ENCODE results near the gene CANX. TPM values are rescaled to one million over a fixed set of nuclear protein-coding genes. Genes with fewer than 3 reads are reported as not detected.

Gene CANX
- polyA plus RNA-seq, 1 experiment: 817 TPM

DNA sequence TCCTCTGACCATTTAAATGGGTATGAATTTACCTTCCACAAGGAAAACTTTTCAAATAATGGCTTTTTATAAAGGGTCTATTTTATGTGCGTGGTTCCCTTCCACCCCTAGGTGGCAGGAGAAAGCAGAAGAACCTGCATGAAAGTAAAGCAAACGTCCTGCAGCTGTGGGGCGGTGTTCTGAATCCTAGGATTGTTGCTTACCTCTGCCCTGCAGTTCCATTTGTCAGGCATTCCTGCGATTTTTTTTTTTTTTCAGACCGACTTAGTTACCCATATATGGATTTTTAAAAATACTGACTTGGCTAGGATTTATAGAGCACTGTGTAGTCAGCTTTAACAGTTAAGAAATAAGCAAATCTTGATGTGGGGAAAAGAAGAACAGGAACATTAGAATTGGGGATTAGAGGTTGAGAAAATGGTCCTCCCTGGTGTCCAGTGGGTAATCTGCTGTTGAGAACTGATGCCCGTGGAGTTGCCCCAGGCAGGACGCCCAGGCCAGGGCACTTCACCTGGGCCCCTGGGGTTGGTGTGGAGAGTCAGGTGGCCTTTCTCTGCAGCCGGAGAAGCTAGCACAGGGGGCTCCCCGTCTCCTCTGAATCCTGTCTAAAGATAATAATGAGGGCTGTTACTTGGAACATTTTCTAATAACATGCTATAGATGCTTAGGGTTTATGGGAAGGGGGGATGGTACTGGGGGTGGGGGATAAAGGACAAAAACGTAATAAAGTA is 64.6 kb downstream of the CANX start:
- H3K27me3 ChIP-seq (ENCODE audit: control insufficient read depth, insufficient read depth, low read length): no peaks in the 10 kb centered on the region
- no peaks in the 10 kb centered on the region; the same call in 1 of the 2 replicates for H3K9me3 ChIP-seq (ENCODE audit: control insufficient read depth, insufficient read depth, low read length)
- peak; percentile 84 for DNase-seq (ENCODE audit: low read depth, low spot score)
- peak overlapping the region; percentile 96 for H3K27ac ChIP-seq (ENCODE audit: low read depth, low read length)
- ChIA-PET POLR2A (interaction anchor here (0.6 to 1.6 kb wide), 4 partner anchors 31 to 140 kb away, joined by 4 to 7 read pairs (median 6); partner anchors contain the start of gene MAML1), CTCF (interaction anchor here (0.5 to 2.9 kb wide), 29 partner anchors 8 to 145 kb away, joined by 3 to 15 read pairs (median 5); partner anchors contain the start of genes HNRNPH1, LTC4S and MAML1)
- TF ChIP-seq CTCF (IDR thresholded peaks at IDR 0.05; ENCODE audit: low read depth, low read length): peak; percentile 90
- no peak overlapping the region for H3K4me3 ChIP-seq (ENCODE audit: low read depth, low read length)

DNA sequence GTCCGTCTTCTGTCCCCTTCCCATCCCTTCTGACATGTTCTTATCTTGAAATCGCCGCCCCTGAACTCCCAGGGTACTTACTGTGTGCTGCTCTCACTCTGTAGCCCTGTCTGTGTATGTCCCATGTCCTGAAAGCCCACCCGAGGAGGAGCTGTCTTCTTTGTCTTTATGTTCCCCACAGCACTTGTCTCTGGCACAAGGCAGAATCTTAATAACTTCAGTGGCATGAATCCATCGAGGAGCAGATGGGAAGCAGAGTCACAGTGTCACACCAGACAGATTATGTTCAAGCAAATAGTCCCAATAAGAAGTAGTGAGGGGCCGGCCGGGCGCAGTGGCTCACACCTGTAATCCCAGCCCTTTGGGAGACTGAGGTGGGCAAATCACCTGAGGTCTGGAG is 65.3 kb downstream of the CANX start:
- peak overlapping the region; percentile 96 for H3K27ac ChIP-seq (ENCODE audit: low read depth, low read length)
- no peak for TF ChIP-seq CTCF (IDR thresholded peaks at IDR 0.05; ENCODE audit: low read depth, low read length)
- no peak for DNase-seq (ENCODE audit: low read depth, low spot score)
- no peak overlapping the region for H3K4me3 ChIP-seq (ENCODE audit: low read depth, low read length)
- H3K9me3 ChIP-seq (ENCODE audit: control insufficient read depth, insufficient read depth, low read length): no peaks in the 10 kb centered on the region; the same call in 1 of the 2 replicates
- POLR2A ChIA-PET: interaction anchor here (0.6 kb wide), 1 partner anchor 38 kb away, joined by 6 read pairs; no protein-coding TSS in a partner anchor
- CTCF ChIA-PET: interaction anchor here (1.2 to 2.9 kb wide), 7 partner anchors 13 to 142 kb away, joined by 3 to 15 read pairs (median 11); partner anchors contain the start of gene MAML1
- H3K27me3 ChIP-seq (ENCODE audit: control insufficient read depth, insufficient read depth, low read length): no peaks in the 10 kb centered on the region

GRCh38 chr5:179765400-179765799 is 66.6 kb downstream of the CANX start:
- no peak for TF ChIP-seq CTCF (IDR thresholded peaks at IDR 0.05; ENCODE audit: low read depth, low read length)
- H3K4me3 ChIP-seq (ENCODE audit: low read depth, low read length): no peak overlapping the region

GRCh38 chr5:179766021-179766725 is 67.4 kb downstream of the CANX start:
- DNase-seq (ENCODE audit: low read depth, low spot score): no peak
- Histone ChIP-seq H3K9me3 (ENCODE audit: control insufficient read depth, insufficient read depth, low read length) (no peaks in the 10 kb centered on the region; the same call in 1 of the 2 replicates), H3K4me3 (ENCODE audit: low read depth, low read length) (no peak overlapping the region), H3K27ac (ENCODE audit: low read depth, low read length) (peak overlapping the region; percentile 70), H3K27me3 (ENCODE audit: control insufficient read depth, insufficient read depth, low read length) (no peaks in the 10 kb centered on the region)
- no peak for TF ChIP-seq CTCF (IDR thresholded peaks at IDR 0.05; ENCODE audit: low read depth, low read length)
- CTCF ChIA-PET: interaction anchor here (0.5 kb wide), 1 partner anchor 29 kb away, joined by 3 read pairs; no protein-coding TSS in a partner anchor
- POLR2A ChIA-PET: interaction anchor here (0.7 kb wide), 1 partner anchor 36 kb away, joined by 8 read pairs; no protein-coding TSS in a partner anchor

More at GRCh38 chr5:179765400-179765799, 66.6 kb downstream of the CANX start:
- DNase-seq (ENCODE audit: low read depth, low spot score): no peak
- POLR2A ChIA-PET: no interaction called here
- H3K27ac ChIP-seq (ENCODE audit: low read depth, low read length): peak overlapping the region; percentile 70
- no peaks in the 10 kb centered on the region; the same call in 1 of the 2 replicates for H3K9me3 ChIP-seq (ENCODE audit: control insufficient read depth, insufficient read depth, low read length)
- CTCF ChIA-PET: no interaction called here
- no peaks in the 10 kb centered on the region for H3K27me3 ChIP-seq (ENCODE audit: control insufficient read depth, insufficient read depth, low read length)
